IPS DF 19.7 (cell line): Measurements from ENCODE around the gene GNL2.

Source experiments
- DNase-seq: peaks from one replicate; pipeline ENCODE4 v3.0.0-alpha.2; 2013; ENCODE audit warnings: low read depth, low spot score

GNL2 gene

DNA sequence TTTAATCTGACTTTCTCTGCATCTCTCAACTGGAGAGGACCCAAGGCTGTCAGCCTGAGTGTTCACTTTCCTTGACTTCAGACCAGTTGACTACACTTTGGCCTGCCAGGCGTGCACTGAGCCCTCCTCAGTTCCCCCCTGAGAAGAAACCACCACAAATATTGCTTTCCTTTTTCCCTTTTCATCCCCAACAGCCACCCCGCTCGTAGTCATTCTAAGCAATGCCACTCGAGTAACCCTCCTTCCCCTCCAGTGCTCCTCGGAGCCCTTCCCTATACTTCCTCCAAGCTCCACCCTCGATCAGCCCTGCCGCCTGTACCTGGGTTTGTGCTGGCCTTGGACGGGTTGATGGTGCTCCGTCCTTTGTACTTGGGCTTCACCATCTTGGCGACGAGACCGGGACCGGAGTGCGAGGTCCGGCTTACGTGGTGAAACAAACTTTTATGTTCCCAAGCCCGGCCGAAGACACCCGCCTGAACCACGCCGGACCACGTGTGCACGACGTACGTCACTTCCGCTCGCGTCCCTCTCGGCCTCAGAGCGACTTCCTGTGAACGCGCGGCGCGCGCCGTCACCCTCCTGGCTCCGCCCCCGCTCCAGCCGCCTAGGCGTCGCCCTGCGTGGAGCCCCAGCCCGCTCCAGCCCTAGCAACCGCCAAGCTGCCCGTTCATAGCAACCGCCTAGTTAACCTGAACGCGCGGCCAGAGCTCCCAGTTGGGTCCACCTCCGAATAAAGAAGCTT lies at the start of gene GNL2:
GNL2 (minus strand) TSS at position 498 of the 742 bp plus-strand sequence; CDS start at position 383, 115 bp downstream.
- DNase-seq: peak; percentile 91

- DNase-seq: no peak
Observed at GRCh38 chr1:37641059-37641458, 45.3 kb upstream of the GNL2 start.

- DNase-seq: no peak
Observed at GRCh38 chr1:37636435-37636834, 40.7 kb upstream of the GNL2 start.

DNA sequence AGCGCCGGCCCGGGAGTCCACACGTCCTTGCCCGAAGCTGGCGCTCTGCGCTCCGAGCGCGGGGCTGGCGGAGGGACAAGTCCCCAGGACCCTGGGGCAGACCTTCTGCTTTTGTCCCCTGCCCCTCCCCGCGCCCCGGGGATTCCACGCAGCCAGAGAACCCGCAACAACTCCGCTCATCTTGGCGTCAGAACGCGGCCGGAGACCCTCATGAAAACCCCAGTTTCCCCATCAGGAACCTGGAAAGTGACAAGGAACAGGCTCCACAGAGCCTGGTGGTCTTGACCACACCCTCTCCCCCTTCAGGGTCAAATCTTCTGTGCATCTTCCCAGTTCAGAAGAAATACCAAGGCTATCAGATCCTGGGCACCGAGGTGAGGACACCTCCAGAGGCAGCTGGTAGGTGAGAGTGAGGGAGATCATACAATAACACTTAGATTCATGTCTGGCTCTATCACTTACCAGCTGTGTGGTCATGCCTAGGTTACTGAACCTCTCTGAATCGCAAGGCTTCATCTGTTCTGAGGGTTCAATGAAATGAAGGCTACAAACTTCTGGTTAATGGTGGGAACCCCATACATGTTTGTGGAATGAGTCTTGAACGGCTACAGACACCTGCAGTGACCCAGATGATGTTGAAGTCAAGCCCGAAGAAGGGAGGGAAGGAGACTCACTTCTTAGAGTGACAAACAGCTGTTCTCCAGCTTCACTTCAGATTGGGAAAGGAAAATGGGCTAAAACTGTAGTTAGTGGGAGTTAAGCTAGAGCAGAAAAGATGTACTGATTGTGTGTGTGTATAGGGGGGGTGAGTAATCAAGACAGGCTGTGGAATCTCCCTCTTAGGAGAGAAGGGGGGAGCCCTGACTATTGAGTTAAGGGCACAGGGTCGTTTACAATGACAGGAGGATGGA lies 39.5 kb upstream of the GNL2 start:
- no peak for DNase-seq

GRCh38 chr1:37634244-37634991 lies 38.7 kb upstream of the GNL2 start, which contains the start of gene RSPO1:
Gene RSPO1 (minus strand): TSS chr1:37634892. CDS start chr1:37629661, 5,231 bp downstream.
- DNase-seq: no peak

- DNase-seq: no peak
Observed at GRCh38 chr1:37633938-37634243, 38.2 kb upstream of the GNL2 start.

DNA sequence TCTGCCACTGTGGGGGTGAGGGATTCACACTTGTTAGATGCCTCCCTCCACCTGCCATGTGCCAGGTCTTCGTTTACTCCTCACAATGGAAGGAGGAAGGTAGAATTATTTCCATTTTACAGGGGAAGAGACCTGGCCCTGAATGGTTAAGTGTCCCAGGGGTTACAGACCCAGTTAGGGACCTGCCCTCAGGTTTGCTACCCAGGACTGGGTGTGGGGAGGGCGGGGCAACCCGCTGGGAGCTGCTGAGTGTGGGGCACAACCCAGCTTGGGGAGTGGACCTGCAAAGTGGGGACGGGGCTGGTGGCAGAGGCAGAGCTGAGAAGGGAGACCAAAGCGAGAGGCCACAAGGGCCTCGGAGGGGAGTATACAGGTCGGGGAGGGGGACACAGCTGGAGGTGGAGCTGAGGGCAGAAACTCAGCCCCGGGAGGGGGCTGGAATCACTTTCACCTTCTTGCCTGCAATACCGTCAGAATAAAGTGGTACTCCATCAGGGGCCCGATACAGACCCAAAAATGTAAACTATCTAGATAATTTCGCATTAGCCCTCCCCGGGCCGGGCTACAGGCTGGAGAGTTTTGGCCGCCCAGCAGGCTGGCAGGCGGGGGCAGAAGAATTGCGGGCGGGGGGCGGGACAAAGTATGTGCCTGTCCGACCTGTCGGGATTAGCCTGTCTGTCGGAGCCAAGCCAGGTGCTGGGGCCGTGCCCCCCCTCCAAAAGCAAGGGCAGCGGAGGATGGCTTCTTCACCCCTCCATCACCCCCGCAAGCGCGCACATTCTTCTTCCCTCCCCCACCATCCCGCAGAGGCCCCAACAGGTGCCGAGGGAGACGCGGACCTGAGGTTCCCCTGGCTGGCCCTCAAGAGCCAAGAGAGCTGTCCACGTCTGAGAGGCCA lies 37.6 kb upstream of the GNL2 start:
- no peak for DNase-seq

GRCh38 chr1:37631036-37631435 lies 35.3 kb upstream of the GNL2 start:
- DNase-seq: no peak

DNA sequence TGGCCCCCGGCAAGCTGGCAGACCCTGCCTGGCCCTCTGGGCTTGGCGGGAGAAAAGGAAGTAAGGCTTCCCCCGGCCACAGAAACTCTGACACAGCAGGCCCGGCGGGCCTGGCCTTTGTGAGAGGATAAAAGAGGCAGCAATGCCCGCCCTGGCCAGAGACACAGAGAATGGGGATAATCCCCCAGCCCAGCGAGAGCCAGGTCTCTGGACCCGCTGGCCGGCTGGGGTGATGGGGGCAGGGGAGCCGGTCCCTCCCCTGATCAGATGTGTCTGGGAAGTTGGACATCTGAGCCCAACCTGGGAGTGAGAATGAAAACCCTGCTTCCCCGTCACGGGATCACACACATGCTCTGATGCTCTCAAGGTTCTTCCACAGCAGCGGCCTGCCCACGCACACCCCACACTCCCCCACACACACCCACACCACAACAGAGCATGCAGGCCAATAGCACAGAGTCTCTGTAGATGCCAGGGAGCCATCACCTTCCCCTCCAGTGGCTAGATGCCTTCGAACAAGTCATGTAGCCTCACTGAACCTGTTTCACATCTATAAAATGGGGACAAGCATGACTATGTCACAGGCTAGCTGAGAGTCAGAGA lies 34.8 kb upstream of the GNL2 start:
- no peak for DNase-seq

GRCh38 chr1:37629726-37630425 lies 34.1 kb upstream of the GNL2 start:
- no peak for DNase-seq

DNA sequence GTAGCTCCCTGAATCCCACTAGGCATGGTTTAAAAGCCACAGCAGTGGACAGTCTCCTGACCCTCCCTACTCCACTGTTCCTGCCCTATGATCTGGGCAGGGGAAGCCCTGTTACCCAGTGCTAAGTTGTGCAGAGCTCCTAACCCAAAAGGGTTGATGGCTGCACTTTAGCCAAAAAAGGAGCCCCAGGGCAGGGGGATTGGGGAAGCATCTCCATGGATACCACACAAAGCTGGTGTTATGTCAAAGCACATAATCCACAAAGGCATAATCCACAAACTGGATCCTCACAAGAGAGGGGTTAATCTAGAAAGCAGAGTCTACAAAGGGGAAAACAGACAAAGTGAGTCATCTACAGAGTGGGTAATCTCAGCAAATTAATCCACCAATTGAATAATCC lies 33.3 kb upstream of the GNL2 start:
- DNase-seq: no peak

- no peak for DNase-seq
Observed at GRCh38 chr1:37628026-37628556, 32.4 kb upstream of the GNL2 start.

- no peak for DNase-seq
Observed at GRCh38 chr1:37622131-37622530, 26.4 kb upstream of the GNL2 start.

- no peak for DNase-seq
Observed at GRCh38 chr1:37621326-37621870, 25.7 kb upstream of the GNL2 start.

- DNase-seq: no peak
Observed at GRCh38 chr1:37620707-37621106, 25.0 kb upstream of the GNL2 start.

- no peak for DNase-seq
Observed at GRCh38 chr1:37616330-37616729, 20.6 kb upstream of the GNL2 start.

DNA sequence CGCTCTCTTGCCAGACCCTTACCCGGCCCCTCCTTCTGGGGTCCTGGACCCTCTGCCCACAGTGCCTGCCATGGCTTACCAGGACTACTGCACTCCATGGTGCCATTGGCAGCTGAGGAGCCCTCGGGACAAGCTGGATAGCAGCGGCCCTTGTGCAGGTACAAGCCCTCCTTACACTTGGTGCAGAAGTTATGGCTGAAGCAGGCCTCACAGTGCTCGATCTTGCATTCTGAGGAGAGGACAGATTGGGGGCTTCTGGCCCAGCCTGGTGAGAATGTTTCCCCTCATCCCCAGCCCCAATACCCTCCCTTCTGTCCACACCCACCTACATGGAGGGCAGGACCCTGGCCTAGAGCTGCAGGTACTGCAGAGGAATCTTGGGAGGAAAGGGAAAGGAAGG lies 18.4 kb upstream of the GNL2 start:
- DNase-seq: no peak

DNA sequence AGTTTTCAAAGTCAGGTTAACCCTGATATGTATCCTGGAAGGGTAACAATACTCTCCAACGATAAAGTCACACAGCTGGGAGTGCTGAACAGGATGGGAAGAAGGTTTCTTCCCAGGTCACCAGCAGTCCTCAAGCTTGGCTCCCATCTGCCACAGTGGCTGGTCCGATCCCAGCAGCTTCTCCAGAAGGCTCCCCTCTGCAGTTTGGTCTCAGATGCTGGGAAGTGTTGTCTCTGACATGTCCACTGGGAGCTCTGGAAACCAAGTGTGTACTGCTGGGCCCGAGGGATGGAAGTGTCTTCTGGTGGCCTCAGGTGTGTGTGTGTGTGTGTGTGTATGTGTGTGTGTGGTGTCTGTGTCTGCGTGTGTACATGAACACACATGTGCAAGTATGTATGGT lies 16.4 kb upstream of the GNL2 start:
- DNase-seq: no peak

GRCh38 chr1:37609994-37610393 lies 14.3 kb upstream of the GNL2 start:
- no peak for DNase-seq

- DNase-seq: no peak
Observed at GRCh38 chr1:37609002-37609401, 13.3 kb upstream of the GNL2 start.
